ENCODE data around the gene DNMBP.
"Not testable (repeated sequence)": the region's sequence is repeated elsewhere in the genome, so short reads cannot be mapped to it uniquely, and the experiment has no call there.

DNMBP gene

DNA sequence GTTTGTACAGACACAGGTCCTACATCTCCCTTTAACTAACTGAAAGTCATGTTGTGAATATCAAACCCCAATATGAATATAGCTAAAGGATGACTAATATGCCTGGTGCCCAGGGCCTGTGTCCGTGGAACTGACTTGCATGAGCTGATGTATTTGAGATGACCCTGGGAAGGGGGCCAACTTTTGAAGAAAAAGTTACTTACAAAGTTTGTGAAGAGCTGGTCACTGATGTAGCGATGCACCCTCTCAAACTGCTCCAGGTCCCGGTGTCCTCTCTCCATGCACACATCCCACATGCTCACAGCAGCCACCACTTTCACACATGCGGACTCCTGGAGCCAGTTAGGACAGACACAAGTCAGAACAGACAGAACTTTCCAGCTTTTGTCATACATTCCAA lies 121.1 kb downstream of the DNMBP start:
- Histone ChIP-seq H3K9me3 (ENCODE audit: control insufficient read depth, insufficient read depth, low read length) (no peaks in the 10 kb centered on the region), H3K4me3 (ENCODE audit: low read depth, low read length) (no peak overlapping the region), H3K36me3 (ENCODE audit: control insufficient read depth, insufficient read depth, low read length) (peaks cover 42% of the 10 kb centered on the region), H3K9ac (ENCODE audit: low read depth, low read length) (no peak overlapping the region), H3K27me3 (ENCODE audit: control insufficient read depth, insufficient read depth, low read length) (no peaks in the 10 kb centered on the region), H3K4me1 (ENCODE audit: control insufficient read depth, insufficient read depth, low read length) (no peaks in the 10 kb centered on the region)

DNA sequence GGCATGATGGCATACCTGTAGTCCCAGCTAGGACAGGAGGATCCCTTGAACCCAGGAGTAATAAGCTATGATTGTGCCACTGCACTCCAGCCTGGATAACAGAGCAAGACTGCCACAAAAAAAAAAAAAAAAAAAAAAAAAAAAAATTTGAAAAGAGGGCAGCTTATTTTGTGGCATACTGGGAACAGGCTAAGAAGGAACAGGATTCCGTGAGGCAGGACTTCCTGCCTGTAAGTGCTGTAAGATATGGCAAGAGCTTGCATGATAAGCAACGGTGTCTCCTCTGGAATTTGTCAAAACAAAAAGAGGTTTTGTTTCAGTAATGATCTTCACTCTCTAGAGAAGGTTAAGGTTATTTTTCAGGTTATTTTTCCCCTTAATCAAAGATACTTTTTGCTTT lies 126.2 kb downstream of the DNMBP start:
- Histone ChIP-seq H3K9ac (ENCODE audit: low read depth, low read length) (no peak overlapping the region), H3K9me3 (ENCODE audit: control insufficient read depth, insufficient read depth, low read length) (no peaks in the 10 kb centered on the region), H3K36me3 (ENCODE audit: control insufficient read depth, insufficient read depth, low read length) (peaks cover 71% of the 10 kb centered on the region), H3K4me3 (ENCODE audit: low read depth, low read length) (no peak overlapping the region), H3K4me1 (ENCODE audit: control insufficient read depth, insufficient read depth, low read length) (no peaks in the 10 kb centered on the region), H3K27me3 (ENCODE audit: control insufficient read depth, insufficient read depth, low read length) (no peaks in the 10 kb centered on the region)

DNA sequence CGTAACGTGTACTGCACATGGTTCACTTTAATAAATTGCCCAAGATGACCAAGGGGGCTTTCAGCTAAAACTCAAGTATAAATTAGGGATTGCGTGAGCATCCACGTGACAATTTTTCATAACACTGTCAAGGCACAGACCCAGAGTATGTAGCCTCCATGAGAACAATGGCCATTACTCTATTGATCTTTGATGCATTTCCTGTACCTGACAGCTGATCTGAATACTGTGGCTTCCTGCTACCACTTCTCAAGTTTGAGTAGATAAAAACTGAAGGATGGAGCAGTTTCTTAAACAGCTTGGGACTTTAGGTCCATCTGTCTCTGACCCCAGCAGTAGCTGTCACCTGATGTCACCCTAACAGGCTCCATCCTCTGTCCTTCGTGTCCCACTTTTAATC lies 128.4 kb downstream of the DNMBP start:
- Histone ChIP-seq H3K9ac (ENCODE audit: low read depth, low read length) (no peak overlapping the region), H3K27me3 (ENCODE audit: control insufficient read depth, insufficient read depth, low read length) (no peaks in the 10 kb centered on the region), H3K9me3 (ENCODE audit: control insufficient read depth, insufficient read depth, low read length) (no peaks in the 10 kb centered on the region), H3K4me3 (ENCODE audit: low read depth, low read length) (no peak overlapping the region), H3K36me3 (ENCODE audit: control insufficient read depth, insufficient read depth, low read length) (peaks cover 78% of the 10 kb centered on the region), H3K4me1 (ENCODE audit: control insufficient read depth, insufficient read depth, low read length) (no peaks in the 10 kb centered on the region)

DNA sequence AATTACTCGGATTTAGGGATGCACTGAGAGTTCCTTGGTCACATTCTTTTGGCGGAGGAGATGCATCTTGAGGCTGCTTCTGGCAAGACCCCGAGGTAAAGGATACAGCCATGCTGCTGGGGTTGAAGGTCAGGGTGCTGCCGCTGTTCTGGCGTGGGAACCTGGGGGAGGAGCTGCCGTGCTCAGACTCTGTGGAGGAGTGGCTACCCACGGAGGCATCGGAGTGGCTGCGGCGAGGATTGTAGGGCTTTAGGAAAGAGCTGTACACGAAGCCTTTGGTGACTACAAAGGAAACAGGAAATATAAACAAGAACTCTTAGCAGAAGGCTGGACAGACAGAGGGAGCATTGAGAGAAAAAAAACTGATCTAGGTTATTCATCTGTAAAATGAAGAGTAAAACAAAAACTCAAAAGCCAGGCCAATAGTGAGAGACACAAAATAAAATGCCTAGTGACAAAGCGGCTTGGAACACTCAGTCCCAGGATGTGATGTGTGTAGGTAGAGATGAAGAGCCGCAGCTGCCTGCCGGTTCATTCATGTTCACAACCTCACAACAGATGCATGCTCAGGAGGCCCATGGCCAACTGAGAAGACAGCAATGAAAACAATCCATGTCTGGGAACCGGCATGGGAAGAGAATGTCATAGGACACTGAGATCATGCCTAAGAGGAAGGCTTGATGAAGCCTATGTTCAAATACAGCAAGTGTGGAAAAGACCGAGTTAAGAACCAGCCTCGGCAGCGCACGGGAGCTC lies 129.5 kb downstream of the DNMBP start:
- Histone ChIP-seq H3K4me1 (ENCODE audit: control insufficient read depth, insufficient read depth, low read length) (no peaks in the 10 kb centered on the region), H3K27me3 (ENCODE audit: control insufficient read depth, insufficient read depth, low read length) (no peaks in the 10 kb centered on the region), H3K4me3 (ENCODE audit: low read depth, low read length) (no peak overlapping the region), H3K9me3 (ENCODE audit: control insufficient read depth, insufficient read depth, low read length) (no peaks in the 10 kb centered on the region), H3K9ac (ENCODE audit: low read depth, low read length) (no peak overlapping the region), H3K36me3 (ENCODE audit: control insufficient read depth, insufficient read depth, low read length) (peaks cover 76% of the 10 kb centered on the region)

DNA sequence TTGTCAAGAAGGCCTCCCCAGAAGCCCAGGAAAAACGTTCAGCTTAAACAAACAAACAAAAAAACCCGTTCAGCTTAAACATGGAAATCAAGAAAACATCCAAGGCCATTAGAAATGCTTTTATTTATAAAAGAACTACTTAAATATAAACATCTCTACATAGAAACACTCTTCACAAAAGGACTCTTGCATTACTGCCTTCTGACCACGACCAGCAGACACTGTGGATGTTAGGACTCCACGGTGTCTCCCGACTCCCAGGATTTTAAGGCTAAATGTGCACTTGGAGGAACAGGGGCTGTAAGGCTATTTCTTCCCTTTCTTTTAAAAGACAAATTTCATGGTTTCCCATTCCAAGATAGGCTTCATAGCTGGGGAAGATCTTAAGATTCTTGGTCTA lies 134.3 kb downstream of the DNMBP start:
- no peak overlapping the region for H3K9ac ChIP-seq (ENCODE audit: low read depth, low read length)
- H3K4me1 ChIP-seq (ENCODE audit: control insufficient read depth, insufficient read depth, low read length): no peaks in the 10 kb centered on the region
- H3K27me3 ChIP-seq (ENCODE audit: control insufficient read depth, insufficient read depth, low read length): no peaks in the 10 kb centered on the region
- H3K4me3 ChIP-seq (ENCODE audit: low read depth, low read length): no peak overlapping the region
- H3K36me3 ChIP-seq (ENCODE audit: control insufficient read depth, insufficient read depth, low read length): peaks cover 41% of the 10 kb centered on the region
- no peaks in the 10 kb centered on the region for H3K9me3 ChIP-seq (ENCODE audit: control insufficient read depth, insufficient read depth, low read length)

DNA sequence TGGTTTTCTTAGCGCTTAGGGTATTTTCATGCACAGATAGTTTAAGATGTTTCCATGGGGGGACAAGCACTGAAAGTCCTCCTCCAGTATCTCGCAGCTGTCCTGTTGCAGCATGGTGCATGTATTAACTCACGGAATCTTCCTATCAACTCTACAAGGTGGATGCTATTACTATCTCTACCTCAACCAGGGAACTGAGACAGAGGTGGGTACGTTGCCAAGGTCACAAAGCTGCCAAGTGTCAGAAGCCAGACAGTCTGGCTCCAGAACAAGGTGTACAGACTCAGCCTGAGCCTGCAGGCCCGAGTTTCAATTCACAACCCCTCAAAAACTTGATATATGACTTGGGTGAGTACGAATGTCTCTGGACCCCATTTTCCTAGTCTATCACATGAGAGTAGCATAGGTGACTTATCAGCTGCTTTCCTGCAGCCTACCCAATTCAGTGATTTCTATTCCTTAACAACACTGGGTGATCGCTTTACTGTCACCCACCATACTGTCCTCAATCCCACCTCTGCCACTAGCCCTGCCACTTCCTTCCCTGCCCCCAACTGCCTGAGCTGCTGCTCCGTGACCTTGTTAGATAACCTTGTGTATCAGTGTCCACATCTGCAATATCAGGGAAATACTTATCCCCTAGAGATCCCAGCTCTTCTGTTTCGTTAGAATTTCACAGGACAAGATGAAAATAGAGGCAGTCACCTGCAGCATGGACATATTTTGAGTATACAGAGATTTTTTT lies 135.2 kb downstream of the DNMBP start:
- peaks cover 32% of the 10 kb centered on the region for H3K36me3 ChIP-seq (ENCODE audit: control insufficient read depth, insufficient read depth, low read length)
- H3K4me3 ChIP-seq (ENCODE audit: low read depth, low read length): no peak overlapping the region
- no peaks in the 10 kb centered on the region for H3K4me1 ChIP-seq (ENCODE audit: control insufficient read depth, insufficient read depth, low read length)
- H3K27me3 ChIP-seq (ENCODE audit: control insufficient read depth, insufficient read depth, low read length): no peaks in the 10 kb centered on the region
- no peaks in the 10 kb centered on the region for H3K9me3 ChIP-seq (ENCODE audit: control insufficient read depth, insufficient read depth, low read length)
- no peak overlapping the region for H3K9ac ChIP-seq (ENCODE audit: low read depth, low read length)

DNA sequence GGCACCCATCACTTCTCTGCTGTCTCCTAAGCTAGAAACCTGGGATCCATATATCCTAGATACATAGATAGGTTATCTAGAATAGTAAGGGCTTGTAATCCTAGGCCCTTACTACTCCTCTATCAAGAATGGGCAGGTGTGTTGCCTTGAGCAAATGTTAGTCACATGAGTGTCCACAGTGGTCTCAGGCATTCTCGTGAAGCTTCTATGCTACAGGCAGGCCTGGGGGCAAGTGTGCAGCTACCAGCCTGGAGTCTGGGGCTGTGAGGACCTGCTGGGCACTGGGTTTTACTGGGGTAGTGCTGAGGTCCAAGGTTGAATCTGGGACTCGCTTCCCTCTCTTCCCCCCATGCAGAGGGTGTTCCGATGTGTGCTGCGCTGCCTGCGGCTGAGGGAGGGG lies 135.9 kb downstream of the DNMBP start:
- H3K4me1 ChIP-seq (ENCODE audit: control insufficient read depth, insufficient read depth, low read length): no peaks in the 10 kb centered on the region
- no peak overlapping the region for H3K4me3 ChIP-seq (ENCODE audit: low read depth, low read length)
- no peaks in the 10 kb centered on the region for H3K27me3 ChIP-seq (ENCODE audit: control insufficient read depth, insufficient read depth, low read length)
- no peaks in the 10 kb centered on the region for H3K9me3 ChIP-seq (ENCODE audit: control insufficient read depth, insufficient read depth, low read length)
- H3K36me3 ChIP-seq (ENCODE audit: control insufficient read depth, insufficient read depth, low read length): peaks cover 27% of the 10 kb centered on the region
- H3K9ac ChIP-seq (ENCODE audit: low read depth, low read length): no peak overlapping the region

DNA sequence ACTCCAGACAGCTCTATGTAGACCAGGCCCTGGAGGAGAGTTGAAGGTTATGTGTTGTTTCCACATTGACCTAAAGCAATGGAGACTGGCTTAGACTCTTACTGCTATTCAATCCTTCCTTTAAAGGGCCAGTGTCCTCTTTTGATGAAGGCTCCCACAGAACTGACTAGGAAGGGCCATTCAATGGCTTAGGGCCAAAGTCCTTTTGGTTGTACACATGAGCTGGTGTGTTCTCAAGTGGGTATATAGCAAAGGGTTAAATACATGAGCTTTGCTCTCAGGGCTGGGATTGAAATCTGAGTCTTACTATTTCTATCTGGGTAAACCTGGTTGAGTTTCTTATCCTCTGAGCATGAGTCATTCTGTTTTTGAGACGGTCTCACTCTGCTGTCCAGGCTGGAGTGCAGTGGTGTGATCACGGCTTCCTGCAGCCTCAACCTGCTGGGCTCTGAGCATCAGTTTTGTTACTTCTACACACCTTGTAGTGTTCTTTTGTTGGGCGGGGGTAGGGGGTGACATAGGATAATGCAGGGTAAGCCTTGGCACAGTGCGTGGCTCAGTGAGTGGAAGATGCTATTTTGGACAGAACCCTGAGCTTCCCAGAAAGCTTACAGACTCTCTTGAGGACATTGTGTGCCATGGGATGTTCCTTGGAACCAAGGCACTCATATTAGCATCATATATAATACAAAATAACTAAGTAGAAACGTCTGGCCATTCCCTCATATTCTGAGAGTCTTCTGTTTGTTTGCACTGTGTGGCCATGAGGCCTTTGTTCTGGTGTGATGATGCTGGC lies 137.2 kb downstream of the DNMBP start:
- Histone ChIP-seq H3K27me3 (ENCODE audit: control insufficient read depth, insufficient read depth, low read length) (no peaks in the 10 kb centered on the region), H3K4me3 (ENCODE audit: low read depth, low read length) (no peak overlapping the region), H3K4me1 (ENCODE audit: control insufficient read depth, insufficient read depth, low read length) (no peaks in the 10 kb centered on the region), H3K9me3 (ENCODE audit: control insufficient read depth, insufficient read depth, low read length) (no peaks in the 10 kb centered on the region), H3K36me3 (ENCODE audit: control insufficient read depth, insufficient read depth, low read length) (peaks cover 18% of the 10 kb centered on the region), H3K9ac (ENCODE audit: low read depth, low read length) (no peak overlapping the region)

DNA sequence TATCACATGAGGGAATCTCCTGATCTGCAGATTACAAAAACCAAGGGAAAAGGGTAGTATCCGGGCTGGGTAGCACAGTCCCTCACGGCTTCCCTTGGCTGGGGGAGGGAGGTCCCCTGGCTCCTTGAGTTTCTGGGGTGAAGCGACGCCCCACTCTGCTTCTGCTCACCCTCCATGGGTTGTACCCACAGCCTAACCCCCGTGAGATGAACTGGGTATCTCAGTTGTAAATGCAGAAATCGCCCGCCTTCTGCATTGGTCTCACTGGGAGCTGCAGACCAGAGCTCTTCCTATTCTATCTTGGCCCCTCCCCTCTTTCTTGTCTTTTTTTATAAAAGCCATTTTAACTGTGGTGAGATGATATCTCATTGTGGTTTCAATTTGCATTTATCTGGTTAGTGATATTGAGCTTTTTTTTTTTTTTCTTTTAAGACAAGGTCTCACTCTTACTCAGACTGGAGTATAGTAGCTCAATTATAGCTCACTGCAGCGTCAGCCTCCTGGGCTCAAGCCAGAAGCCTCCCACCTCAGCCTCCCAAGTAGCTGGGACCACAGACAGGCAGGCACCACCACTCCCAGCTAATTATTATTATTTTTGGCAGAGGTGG lies 139.5 kb downstream of the DNMBP start:
- Histone ChIP-seq H3K9ac (ENCODE audit: low read depth, low read length) (no peak overlapping the region), H3K4me3 (ENCODE audit: low read depth, low read length) (no peak overlapping the region), H3K9me3 (ENCODE audit: control insufficient read depth, insufficient read depth, low read length) (no peaks in the 10 kb centered on the region)

DNA sequence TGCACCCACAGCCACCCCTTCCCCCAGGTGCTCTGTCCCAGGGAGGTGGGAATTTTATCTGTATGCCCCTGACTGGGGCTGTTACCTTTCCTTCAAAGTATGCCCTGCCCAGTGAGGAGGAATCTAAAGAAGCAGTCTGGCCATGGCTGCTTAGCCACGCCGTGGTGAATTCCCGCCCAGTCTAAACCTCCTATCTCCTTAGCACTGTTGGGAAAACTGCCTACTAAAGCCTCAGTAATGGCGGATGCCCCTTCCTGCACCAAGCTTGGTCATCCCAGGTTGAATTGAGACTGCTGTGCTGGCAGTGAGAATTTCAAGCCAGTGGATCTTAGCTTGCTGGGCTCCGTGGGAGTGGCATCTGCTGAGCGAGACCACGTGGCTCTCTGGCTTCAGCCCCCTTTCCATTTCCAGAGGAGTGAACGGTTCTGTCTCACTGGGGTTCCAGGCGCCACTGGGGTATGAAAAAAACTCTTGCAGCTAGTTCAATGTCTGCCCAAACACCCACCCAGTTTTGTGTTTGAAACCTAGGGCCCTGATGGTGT lies 140.1 kb downstream of the DNMBP start:
- no peaks in the 10 kb centered on the region for H3K9me3 ChIP-seq (ENCODE audit: control insufficient read depth, insufficient read depth, low read length)
- no peak overlapping the region for H3K4me3 ChIP-seq (ENCODE audit: low read depth, low read length)
- H3K36me3 ChIP-seq (ENCODE audit: control insufficient read depth, insufficient read depth, low read length): no peaks in the 10 kb centered on the region
- no peak overlapping the region for H3K9ac ChIP-seq (ENCODE audit: low read depth, low read length)
- no peaks in the 10 kb centered on the region for H3K4me1 ChIP-seq (ENCODE audit: control insufficient read depth, insufficient read depth, low read length)
- no peaks in the 10 kb centered on the region for H3K27me3 ChIP-seq (ENCODE audit: control insufficient read depth, insufficient read depth, low read length)

More for the DNA sequence above, 139.5 kb downstream of the DNMBP start:
- Histone ChIP-seq H3K4me1 (ENCODE audit: control insufficient read depth, insufficient read depth, low read length) (no peaks in the 10 kb centered on the region), H3K36me3 (ENCODE audit: control insufficient read depth, insufficient read depth, low read length) (no peaks in the 10 kb centered on the region), H3K27me3 (ENCODE audit: control insufficient read depth, insufficient read depth, low read length) (no peaks in the 10 kb centered on the region)

DNA sequence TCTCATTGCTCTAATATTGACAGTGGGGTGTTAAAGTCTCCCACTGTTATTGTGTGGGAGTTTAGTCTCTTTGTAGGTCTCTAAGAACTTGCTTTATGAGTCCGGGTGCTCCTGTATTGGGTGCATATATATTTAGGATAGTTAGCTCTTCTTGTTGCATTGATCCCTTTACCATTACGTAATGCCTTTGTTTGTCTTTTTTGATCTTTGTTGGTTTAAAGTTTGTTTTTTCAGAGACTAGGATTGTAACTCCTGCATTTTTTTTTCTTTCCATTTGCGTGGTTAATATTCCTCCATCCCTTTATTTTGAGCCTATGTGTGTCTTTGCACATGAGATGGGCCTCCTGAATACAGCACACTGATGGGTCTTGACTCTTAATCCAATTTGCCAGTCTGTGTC lies 142.5 kb downstream of the DNMBP start:
- not testable (repeated sequence) for H3K36me3 ChIP-seq (ENCODE audit: control insufficient read depth, insufficient read depth, low read length); H3K9ac ChIP-seq (ENCODE audit: low read depth, low read length); H3K27me3 ChIP-seq (ENCODE audit: control insufficient read depth, insufficient read depth, low read length); H3K9me3 ChIP-seq (ENCODE audit: control insufficient read depth, insufficient read depth, low read length); H3K4me1 ChIP-seq (ENCODE audit: control insufficient read depth, insufficient read depth, low read length); H3K4me3 ChIP-seq (ENCODE audit: low read depth, low read length)

All from iPS-15b (cell line).